Left lung (tissue), 10 donors: ENCODE measurements around the gene VSTM2L. TPM values are rescaled to one million over a fixed set of nuclear protein-coding genes. Genes with fewer than 3 reads are reported as not detected.

Experiments used
- ATAC-seq: fragments of 200-7000 bp; cut with Tn5 transposase; one replicate; pipeline ENCODE4 v1.9.1; 2020; ENCODE audit warnings: moderate library complexity
- DNase-seq, 4 donors: peaks; one replicate each; pipeline ENCODE4 v3.0.0-alpha.2; 2013 to 2020
- H3K27ac ChIP-seq, 2 donors: fragments of 200-600 bp; sonication (generic) in 1 of 2; one replicate each; pipeline versions ENCODE4 v1.5.0 to v1.8.0; 2020 to 2021
- H3K27me3 ChIP-seq, 2 donors: fragments of 200-600 bp; sonication (generic) in 1 of 2; one replicate each; pipeline versions ENCODE4 v1.5.0 to v1.8.0; 2020 to 2021
- H3K36me3 ChIP-seq, 2 donors: fragments of 200-600 bp; sonication (generic) in 1 of 2; one replicate each; pipeline versions ENCODE4 v1.5.0 to v1.8.0; 2020 to 2021
- H3K4me1 ChIP-seq, 2 donors: fragments of 200-600 bp; one replicate each; pipeline ENCODE4 v1.8.0; 2021
- H3K4me3 ChIP-seq, 2 donors: fragments of 200-600 bp; sonication (generic) in 1 of 2; one replicate each; pipeline versions ENCODE4 v1.5.0 to v1.8.0; 2020 to 2021; ENCODE audit warnings: mild to moderate bottlenecking in 1 of 2
- H3K9me3 ChIP-seq, 2 donors: fragments of 200-600 bp; sonication (generic) in 1 of 2; one replicate each; pipeline versions ENCODE4 v1.5.0 to v1.8.0; 2020 to 2021
- CTCF ChIP-seq, 2 donors: fragments of 200-600 bp; sonication (generic) in 1 of 2; IDR thresholded peaks; one replicate each; pipeline versions ENCODE4 v1.5.0 to v1.8.0; 2021; ENCODE audit warnings: antibody characterized with exemption in 2 of 2
- intact Hi-C, 2 donors: fragments of 100-400 bp; cut with DNase I; formaldehyde crosslinking; loops; one replicate each; pipeline versions ENCODE4 v1.11.2 to v1.14.2; 2022
- polyA plus RNA-seq, 6 donors: library from polyadenylated mRNA; unstranded; fragments of 120-200 nt; gene quantifications; one replicate each; pipeline ENCODE4 v1.2.1, GENCODE V29; 2013; ENCODE audit not compliant: insufficient read length in 6 of 6
- total RNA-seq, 2 donors: library from RNA; stranded (reverse); fragmentation: NEBNext Ultra II Directional; extraction: Animal tissue kit (Norgen Biotek cat#: 25700); gene quantifications; one replicate each; pipeline ENCODE4 v1.2.1, GENCODE V29; 2021
- donor health status: DM: no; HTN: yes; CAD: no.
- donor health status: DM: no; HTN: no; CAD: no.

VSTM2L gene
- total and polyA plus RNA-seq, 8 donors = 2.7 to 31.9 (median 7.2) TPM

GRCh38 chr20:37946946-37947345 is 44.0 kb downstream of the VSTM2L start:
- Histone ChIP-seq H3K4me1 (no peaks in the 10 kb centered on the region), H3K27me3 (peaks cover 0 to 4% of the 10 kb centered on the region in 2 donors), H3K36me3 (no peaks in the 10 kb centered on the region), H3K27ac (no peak overlapping the region), H3K9me3 (peaks cover 0 to 1% of the 10 kb centered on the region in 2 donors), H3K4me3 (no peak overlapping the region)
- no peak for TF ChIP-seq CTCF (IDR thresholded peaks at IDR 0.05)
- ATAC-seq = no peak
- no peak for DNase-seq
- intact Hi-C loops = no loop called here

GRCh38 chr20:37947943-37948342 is 45.0 kb downstream of the VSTM2L start:
- no peaks in the 10 kb centered on the region for H3K4me1 ChIP-seq
- no peaks in the 10 kb centered on the region for H3K36me3 ChIP-seq
- H3K27ac ChIP-seq = no peak overlapping the region
- H3K27me3 ChIP-seq = peaks cover 0 to 4% of the 10 kb centered on the region in 2 donors
- DNase-seq = no peak
- no peak for ATAC-seq
- no peak for TF ChIP-seq CTCF (IDR thresholded peaks at IDR 0.05)
- intact Hi-C loops = no loop called here
- no peaks in the 10 kb centered on the region for H3K9me3 ChIP-seq
- H3K4me3 ChIP-seq = no peak overlapping the region

- ATAC-seq (no peak), DNase-seq (no peak)
- Histone ChIP-seq H3K27me3 (peaks cover 0 to 4% of the 10 kb centered on the region in 2 donors), H3K9me3 (no peaks in the 10 kb centered on the region), H3K4me3 (no peak overlapping the region), H3K4me1 (no peaks in the 10 kb centered on the region), H3K36me3 (no peaks in the 10 kb centered on the region), H3K27ac (no peak overlapping the region)
- no peak for TF ChIP-seq CTCF (IDR thresholded peaks at IDR 0.05)
- intact Hi-C loops = no loop called here
Measured at GRCh38 chr20:37948956-37949355, 46.0 kb downstream of the VSTM2L start.

- Histone ChIP-seq H3K4me1 (no peaks in the 10 kb centered on the region), H3K4me3 (no peak overlapping the region), H3K27me3 (no peaks in the 10 kb centered on the region), H3K27ac (no peak overlapping the region), H3K9me3 (no peaks in the 10 kb centered on the region), H3K36me3 (no peaks in the 10 kb centered on the region)
- no peak for ATAC-seq
- intact Hi-C loops = no loop called here
- no peak for DNase-seq
- TF ChIP-seq CTCF (IDR thresholded peaks at IDR 0.05) = no peak
Measured at GRCh38 chr20:37954190-37954589, 51.3 kb downstream of the VSTM2L start.

GRCh38 chr20:37954626-37955025 is 51.7 kb downstream of the VSTM2L start:
- no peaks in the 10 kb centered on the region for H3K9me3 ChIP-seq
- ATAC-seq (no peak), DNase-seq (no peak)
- intact Hi-C loops = no loop called here
- H3K27me3 ChIP-seq = no peaks in the 10 kb centered on the region
- no peaks in the 10 kb centered on the region for H3K4me1 ChIP-seq
- TF ChIP-seq CTCF (IDR thresholded peaks at IDR 0.05) = no peak
- H3K27ac ChIP-seq = no peak overlapping the region
- H3K4me3 ChIP-seq = no peak overlapping the region
- H3K36me3 ChIP-seq = no peaks in the 10 kb centered on the region
